HG02678 (cell line): Measurements from ENCODE around the gene ALKBH2.
"Not testable (repeated sequence)": the region's sequence is repeated elsewhere in the genome, so short reads cannot be mapped to it uniquely, and the experiment has no call there.

Source experiments
- ATAC-seq: cut with Tn5 transposase; IDR thresholded peaks from one replicate; pipeline ENCODE4 v1.9.1; 2021; ENCODE audit warnings: mild to moderate bottlenecking, moderate library complexity; ENCODE audit not compliant: unreplicated experiment

Gene ALKBH2

DNA sequence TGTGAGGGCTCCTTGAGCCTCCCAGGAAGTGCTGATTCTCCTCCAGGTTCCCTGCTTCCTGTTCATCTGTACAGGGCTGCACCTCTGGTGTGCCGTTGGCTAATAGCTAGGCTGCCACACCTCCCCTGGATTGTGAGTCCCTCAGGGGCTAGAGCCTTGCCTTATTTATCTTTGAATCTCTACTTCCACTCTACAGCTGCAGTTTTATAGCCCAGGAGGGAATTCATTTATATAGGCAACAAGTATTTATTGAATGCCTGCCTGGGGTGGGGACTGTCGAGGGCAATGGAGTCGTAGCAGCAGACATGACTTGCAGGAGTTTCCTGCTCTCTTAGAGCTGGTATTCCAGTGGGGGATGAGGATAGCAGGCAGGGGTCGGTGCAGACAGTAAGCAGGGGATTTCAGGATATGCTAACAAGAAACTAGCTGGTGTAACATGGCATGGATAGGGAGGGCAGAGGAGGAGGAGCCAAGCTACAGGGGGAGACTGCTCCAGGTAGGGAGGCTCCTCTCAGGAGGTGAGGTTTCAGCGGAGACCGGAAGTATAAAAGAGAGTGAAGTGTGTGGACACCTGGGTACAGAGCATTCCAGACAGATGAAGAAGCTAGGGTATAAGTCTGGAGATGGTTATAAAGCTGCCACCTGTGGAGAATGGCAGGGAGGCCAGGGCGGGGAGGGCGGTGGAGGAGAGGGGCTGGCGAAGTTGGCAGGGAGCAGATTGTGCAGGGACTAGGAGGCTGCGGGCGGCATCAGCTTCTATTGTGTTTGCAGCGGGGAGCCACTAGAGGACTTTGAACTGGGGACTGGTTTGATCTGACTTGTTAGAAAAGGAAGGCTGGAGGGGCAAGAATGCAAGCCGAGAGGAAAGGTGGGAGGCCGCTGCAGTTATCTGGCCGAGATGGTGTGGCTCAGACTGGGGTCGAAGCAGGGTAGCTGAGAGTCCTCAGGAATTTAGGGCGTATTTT lies 23.7 kb downstream of the ALKBH2 start:
- ATAC-seq: no peak

DNA sequence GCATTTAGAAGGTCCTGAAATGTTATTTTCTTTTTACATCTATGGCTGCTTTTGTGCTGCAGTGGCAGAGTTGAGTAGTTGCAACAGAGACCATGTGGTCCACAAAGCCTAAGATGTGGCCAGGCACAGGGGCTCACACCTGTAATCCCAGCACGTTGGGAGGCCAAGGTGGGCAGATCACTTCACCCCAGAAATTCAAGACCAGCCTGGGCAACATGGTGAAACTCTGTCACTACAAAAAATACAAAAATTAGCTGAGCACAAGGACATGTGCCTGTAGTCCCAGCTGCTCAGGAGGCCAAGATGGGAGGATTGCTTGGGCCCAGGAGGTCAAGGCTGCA lies 27.4 kb downstream of the ALKBH2 start:
- ATAC-seq: no peak

DNA sequence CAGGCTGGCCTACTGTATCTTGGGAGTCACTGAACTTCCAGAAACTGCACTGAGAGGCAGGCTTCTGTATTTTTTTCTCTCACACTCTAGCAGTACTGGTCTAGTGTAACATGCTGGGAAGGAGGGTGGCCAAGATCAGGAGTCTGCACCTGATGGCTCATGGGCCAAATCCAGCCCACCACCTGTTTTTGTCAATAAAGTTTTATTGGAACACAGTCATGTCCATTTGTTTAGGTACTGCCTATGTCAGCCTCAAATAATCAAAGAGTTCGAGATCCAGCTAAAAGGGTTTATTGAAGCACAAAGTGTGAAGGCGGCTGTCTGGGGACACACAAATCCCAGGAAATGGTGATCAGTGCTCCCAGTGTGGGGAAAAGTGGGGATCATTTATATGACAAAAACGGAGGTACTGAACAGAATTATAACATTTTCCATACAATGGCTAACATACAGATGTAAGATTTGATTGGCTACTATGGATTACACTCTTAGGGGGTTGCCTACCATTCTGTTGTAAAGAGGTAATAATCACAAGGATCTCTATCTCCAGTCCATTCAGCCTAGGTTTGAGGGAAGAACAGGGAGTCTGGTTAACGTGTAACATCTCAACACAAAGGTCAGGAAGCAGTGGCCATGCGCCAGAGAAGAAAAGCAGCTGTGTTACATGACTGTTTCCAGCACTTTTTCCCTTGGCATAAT lies 28.0 kb downstream of the ALKBH2 start:
- ATAC-seq: no peak

DNA sequence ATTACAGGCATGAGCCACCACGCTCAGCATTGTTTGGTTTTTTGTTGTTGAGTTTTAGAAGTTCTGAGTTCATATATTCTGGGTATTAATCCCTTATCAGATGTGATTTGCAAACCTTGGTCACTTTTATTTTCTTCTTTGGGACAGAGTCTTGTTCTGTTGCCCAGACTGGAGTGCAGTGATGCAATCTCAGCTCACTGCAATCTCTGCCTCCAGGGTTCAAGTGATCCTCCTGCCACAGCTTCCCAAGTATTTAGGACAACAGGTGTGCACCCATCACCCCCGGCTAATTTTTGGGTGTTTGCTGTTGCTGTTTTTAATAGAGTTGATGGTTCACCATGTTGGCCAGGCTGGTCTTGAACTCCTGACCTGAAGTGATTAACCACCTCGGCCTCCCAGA lies 29.1 kb downstream of the ALKBH2 start:
- no peak for ATAC-seq

DNA sequence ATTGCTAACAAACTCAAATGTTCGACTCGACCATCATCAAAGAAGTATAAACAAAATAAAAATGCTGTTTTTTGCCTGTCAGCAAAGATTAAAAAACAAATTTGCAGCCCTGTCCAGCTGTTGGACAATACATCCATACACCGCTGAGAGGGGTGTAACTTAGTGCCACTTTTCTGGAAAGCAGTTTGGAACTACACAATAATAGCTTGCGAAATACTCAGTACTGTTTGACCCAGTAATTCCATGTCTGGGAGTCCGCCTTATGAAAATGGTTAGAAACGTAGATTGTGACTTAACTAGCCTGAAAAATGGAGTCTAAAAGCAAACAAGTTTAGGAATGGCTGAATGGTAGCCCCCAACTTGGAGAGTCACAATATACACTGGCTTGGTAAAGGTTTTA lies 34.5 kb downstream of the ALKBH2 start:
- no peak for ATAC-seq

DNA sequence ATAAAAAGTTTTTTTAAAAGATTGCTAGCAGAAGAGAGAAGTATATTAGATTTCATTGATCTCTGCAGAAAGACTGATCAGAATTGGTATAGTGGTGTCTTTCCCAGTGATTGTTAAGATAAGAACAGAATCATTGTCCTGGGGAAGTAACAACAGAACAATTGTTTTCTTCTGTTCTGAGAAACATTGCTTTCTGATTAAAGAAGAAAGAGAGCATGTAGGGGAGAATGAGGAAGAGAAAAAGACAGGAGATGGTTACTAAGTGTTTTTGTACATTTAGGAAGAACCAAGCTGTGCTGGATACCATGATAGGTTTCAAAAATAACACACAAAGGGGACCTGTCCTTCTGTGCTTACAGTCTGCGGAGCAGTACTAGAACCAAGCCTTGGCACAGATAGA lies 35.9 kb downstream of the ALKBH2 start:
- ATAC-seq: no peak

DNA sequence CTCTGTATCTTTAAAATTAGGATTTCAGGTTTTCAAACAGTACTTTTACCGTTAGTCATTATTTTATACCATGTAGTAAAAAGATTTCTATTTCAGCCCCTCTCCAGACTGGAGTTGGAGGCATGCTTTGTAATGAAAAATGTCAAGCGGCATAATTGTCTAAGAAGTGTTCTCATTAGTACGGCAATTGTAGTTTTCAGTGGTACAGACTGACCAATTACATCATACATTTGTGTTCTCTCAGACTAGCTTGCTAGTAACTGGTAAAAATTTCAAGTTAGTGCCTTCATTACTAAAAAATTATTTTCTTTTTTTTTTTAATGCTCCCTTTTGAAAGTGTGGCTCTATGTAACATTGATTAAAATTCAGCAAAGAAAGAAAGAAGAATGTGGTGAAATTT lies 36.4 kb downstream of the ALKBH2 start:
- no peak for ATAC-seq

DNA sequence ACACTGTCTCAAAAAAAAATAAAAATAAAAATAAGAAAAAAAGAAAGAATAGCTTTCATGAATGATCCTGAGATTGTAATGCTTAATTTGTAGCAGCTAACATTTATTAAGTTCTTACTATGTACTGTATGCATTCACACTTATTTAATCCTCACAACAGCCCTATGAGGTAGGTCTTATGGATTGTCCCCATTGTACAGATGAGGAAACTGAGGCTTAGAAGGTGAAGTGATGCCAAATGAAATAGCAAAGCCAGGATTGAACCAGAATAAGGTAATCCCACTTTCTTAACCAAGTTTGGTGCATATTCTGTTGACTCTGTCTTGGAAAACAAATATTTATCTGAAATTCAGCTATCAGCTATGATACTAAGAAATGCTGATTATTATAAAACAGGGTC lies 38.8 kb downstream of the ALKBH2 start:
- ATAC-seq: no peak

DNA sequence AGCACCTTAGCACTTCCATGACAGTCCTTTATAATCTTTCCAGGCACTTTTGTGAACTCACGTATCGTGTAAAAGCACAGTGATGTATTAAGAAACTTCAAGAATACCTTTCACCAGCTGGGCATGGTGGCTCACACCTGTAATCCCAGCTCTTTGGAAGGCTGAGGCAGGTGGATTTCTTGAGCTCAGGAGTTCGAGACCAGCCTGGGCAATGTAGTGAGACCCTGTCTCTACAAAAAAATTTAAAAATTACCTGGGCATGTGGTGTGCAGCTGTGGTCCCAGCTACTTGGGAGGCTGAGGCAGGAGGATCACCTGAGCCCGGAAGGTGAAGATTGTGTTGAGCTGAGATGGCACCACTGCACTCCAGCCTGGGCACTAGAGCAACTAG lies 39.2 kb downstream of the ALKBH2 start:
- ATAC-seq: peak; percentile 1

DNA sequence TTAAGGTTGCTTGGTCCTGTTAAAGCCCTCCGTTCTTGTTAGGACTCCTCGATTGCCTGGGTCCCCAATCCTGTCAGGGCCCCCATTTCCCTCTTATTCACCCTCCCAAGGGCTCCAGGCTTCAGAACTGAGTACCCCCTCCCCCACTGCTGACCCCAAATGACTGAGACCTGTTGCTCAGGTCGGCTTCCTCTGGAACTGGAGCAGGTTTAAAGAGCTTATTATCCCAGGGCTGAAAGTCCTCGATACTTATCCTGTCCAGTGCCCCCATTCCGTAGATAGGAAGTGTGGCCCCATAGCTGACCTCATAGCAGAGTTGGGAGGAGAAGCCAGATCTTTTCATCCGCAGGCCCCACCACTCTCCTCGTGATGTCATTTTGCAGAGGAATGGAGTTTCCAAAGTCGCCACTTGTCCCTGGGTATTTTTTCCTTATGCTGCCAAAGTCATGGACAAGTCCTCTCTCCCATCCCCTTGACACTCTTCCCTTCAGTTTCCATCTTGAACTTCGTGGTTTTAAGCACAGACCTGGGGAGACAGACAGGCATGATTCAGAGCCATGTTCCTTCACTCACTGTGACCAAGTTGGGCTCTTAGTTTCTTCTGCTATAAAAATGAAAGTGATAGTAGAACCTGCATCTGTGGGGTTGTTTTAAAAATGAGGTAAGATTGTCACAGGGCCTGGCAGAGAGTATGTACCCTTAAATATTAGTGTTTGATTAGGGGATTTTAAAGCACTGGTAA lies 39.7 kb downstream of the ALKBH2 start:
- ATAC-seq: peak; percentile 48

DNA sequence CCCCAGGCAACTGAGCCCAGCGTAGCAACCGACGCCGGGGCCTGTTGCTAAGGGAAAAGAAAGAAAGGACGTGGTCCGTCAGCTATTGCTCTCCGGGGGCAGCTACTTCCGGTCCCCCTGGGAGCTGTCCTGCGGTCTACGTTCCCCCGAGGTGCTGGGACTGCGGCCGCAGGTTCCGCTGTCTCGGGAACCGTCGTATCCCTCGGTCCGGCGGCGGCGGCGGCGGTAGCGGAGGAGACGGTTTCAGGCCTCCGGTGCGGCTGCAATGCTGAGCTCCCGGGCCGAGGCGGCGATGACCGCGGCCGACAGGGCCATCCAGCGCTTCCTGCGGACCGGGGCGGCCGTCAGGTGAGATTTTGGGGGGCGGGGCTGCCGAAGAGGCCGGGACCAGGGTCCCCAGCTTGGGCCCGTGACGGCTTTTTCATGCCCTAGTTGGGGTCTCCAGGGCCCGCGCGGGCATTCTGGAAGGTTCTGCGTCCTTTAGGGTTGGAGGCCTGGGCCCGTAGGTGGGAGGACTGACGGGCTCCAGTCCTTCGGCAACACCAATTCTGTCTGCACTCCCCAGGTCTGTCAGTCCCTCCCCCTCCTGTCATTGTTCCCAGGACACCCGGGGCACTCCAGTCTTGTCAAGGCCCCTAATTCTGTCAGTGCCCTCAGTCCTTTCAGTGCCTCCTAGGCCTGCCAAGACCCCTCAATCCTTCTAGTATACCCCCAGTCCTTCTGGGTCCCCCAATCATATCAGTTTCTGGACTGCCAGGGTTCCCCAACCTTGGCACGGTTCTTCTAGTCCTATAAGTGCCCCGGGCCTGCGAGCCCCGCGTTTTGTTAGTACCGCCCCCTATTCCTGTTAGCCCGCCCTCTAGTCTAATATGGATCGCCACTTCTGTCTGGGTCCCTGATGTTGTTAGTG lies 40.6 kb downstream of the ALKBH2 start, which contains the start of gene USP30:
TSS of gene USP30 (plus strand) at position 163 of the 910 bp plus-strand sequence. CDS start at position 266, 103 bp downstream.
- peak; percentile 80 for ATAC-seq

DNA sequence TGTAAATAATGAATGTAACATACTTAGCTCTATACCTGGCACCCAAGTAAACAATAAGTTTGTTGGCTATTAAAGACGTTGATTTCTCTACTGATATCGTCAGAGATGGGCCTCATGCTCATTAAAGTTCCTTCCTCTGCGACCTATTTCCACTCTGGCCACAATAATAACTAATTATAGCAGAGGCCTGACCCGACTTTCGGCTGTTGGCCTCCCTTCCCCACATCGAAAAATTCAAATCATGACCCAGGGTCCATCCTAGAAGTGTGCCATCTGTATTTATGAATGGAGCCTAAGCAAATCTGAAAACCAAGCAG lies 41.2 kb downstream of the ALKBH2 start:
- ATAC-seq: no peak

DNA sequence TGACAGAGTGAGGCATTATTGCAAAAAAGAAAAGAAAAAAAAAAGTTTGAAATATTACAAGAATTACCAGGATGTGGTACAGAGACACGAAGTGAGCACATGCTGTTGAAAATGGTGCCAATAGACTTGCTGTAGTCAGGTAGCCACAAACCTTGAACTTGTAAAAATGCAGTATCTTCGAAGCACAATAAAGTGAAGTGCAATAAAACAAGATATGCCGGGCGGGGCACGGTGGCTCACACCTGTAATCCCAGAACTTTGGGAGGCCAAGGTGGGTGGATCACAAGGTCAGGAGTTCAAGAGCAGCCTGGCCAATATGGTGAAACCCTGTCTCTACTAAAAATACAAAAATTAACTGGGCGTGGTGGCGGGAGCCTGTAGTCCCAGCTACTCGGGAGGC lies 43.5 kb downstream of the ALKBH2 start:
- ATAC-seq: not testable (repeated sequence)

DNA sequence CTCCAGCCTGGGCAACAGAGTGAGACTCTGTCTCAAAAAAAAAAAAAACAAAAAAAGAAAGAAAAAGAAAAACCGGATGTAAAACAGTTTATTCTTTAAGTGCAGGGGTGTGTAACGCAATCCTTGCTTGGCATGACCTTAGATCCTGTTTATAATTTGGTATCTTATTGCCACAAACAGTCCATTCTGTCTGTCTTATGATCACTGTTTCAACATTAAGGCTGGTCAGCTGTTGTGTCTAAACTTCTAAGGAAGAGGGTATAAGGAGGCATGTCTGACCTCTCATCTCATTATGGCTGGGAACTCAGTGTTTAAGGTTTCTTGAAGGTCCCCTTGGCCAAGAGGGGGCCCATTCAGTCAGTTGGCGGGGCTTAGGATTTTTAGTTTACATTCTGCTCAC lies 44.6 kb downstream of the ALKBH2 start:
- ATAC-seq: not testable (repeated sequence)

DNA sequence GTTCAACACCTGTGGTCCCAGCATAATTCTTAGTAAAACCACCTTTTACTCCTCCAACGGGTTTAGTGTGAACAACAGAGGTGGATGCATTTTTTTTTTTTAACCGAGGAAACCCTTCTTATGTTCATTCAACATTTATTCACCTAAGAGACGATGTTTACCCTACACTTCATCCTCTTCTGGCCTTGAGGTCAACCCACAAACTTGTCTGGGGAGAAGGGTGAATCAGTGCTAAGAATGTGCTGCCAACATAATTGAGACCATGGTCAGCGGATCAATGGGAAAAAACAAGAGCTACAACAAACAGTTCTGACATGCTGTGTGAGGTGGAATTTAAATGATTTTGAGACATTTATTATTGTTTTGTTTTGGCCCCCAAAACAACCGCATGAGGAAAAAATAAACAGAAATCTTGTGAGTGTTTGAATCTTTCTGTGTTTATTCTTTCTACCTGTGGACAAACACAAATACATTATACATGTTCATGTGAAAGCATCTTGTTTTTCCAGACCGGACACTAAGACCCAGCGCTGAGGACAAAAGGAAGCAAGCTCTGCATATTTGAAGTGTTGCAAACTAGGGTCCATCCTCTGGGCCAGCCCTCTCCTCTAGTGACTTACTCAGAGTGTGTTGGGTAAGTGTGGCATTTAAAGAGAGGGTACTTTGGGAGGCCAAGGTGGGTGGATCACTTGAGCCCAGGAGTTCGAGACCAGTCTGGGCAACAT lies 46.0 kb downstream of the ALKBH2 start:
- ATAC-seq: no peak

DNA sequence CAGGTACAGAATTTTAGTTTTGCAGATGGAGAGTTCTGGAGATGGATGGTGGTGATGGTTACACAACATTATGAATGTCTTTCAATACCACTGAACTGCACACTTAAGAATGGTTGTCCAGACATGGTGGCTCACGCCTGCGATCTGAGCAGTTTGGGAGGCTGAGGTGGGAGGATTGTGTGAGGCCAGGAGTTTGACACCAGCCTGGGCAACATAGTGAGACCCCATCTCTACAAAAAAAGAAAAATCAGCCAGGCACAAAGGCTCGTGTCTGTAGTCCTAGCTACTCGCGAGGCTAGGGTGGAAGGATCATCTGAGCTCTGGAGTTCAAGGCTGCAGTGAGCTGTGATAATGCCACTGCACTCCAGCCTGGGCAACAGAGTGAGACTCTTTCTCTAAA lies 49.0 kb downstream of the ALKBH2 start:
- no peak for ATAC-seq
